Epithelial cell of esophagus (primary cell): ENCODE results near the gene BBC3.
A peak's percentile ranks its signal among the peaks of the same experiment; 100 is the strongest.
"Not testable (repeated sequence)": the region's sequence is repeated elsewhere in the genome, so short reads cannot be mapped to it uniquely, and the experiment has no call there.

ENCODE experiments used
- DNase-seq: peaks from one replicate; pipeline ENCODE4 v3.0.0; 2010; ENCODE audit warnings: low read depth
- H3K4me3 ChIP-seq: 2 replicates; pipeline ENCODE4 v1.5.1; 2011; ENCODE audit warnings: mild to moderate bottlenecking, low read length, control low read depth
- CTCF ChIP-seq: IDR thresholded peaks from 2 replicates; pipeline ENCODE4 v1.5.1; 2011; ENCODE audit warnings: low read depth, mild to moderate bottlenecking, low read length, control low read depth, inconsistent platforms; ENCODE audit not compliant: insufficient read depth; ENCODE audit errors: missing control alignments

BBC3 gene

DNA sequence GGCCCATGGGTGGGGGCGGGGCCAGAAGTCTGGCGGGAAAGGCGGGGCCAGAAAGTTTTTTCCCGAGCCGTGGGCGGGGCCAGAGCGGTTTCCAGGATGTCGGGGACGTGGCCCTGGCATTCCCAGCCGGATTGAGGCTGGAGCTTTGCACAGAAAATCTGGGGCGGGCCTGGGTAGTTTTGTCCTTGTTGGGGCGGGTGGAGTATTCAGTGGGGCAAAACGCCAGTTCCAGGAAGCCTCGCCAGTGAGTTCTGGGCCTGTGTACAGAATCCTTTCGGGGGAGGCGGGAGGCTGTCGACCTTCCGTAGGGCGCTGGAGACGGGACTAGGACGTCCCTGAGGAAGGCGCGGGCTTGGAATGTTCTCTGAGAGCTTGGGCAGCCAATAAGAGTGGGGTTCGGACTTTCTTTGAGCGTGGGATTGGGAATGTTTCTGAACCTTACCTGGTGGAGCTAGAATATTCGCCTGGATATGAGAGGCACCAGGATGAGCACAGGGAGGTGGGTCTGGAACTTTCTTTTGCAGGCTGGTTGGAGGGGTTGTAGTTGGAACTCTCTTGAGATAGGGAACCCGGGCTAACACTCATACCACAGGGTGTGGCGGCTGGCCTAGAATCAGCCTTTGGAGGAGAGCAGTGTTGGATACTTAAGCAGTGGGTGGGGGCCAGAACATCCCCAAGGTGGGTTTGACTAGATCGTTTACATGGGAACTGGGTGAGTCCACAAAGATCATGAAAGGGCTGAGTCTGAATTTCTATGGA, 26.6 kb upstream of the BBC3 start:
- H3K4me3 ChIP-seq: peak overlapping the region; percentile 63
- no peak for DNase-seq
- TF ChIP-seq CTCF: no peak

DNA sequence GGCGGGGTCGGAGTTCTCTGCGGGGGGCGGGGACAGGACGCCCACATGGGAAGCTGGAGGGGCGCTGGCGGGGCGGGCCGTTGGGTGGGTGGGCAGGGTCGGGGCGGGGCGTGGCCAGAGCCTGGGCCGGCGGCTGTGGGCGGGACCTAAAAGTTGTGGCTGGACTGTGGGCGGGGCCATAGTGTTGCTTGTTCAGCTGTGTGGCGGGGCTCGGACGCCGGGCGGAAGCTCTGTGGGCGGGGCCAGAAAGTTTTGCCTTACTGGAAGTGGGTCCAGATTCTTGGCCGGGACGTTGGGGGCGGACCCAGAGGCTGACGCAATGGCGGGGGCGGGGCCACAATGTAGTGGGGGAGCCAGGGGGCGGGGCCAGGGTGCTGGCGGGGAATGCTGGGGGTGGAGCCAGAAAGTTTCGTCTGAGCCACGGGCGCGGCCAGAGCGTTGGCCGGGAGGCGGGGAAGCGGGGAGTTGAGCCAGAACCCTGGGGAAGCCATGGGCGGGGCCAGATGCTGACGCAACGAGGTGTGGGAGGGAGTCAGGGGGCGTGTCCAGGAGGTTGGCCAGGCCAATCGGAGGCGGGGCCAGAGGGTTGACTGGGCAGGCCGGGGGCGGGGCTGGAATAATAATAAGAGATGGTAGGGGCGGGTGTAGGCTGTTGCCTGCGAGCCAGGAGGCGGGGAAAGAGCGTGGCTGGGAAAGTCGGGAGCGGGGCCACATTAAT, 25.9 kb upstream of the BBC3 start:
- DNase-seq: peak; percentile 99
- H3K4me3 ChIP-seq: peak overlapping the region; percentile 73
- TF ChIP-seq CTCF: no peak

DNA sequence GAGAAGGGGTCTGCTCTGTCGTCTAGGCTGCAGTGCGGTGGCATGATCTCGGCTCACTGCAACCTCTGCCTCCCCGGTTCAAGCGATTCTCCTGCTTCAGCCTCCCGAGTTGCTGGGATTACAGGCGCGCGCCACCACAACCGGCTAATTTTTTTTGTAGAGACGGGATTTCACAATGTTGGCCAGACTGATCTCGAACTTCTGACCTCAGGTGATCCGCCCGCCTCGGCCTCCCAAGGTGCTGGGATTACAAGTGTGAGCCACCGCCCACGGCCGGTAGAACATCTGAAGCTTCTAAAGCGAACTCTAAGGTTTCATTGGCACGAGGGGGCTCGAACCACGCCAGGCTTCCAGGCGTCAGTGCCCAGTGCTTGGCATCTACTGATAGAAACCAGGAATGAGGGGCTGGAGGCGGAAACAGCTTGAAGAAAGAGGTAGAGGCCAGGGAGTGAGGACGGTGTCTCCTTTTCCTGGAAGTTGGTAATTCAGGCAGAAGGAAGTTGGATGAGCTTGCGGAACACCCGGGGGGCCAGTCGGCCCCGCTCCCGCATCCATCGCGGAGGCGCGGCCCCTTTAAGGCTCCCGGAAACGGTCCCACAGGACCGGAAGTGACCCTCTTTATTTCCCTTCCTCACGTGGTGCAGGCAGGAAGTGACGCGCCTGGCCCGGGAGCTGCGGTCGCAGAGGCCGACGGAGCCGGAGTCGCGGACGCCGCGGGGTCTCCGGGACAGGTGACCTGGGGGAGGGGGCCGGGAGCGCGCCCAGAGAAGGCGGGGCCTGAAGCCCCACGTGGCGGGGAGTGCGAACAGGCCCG, 25.1 kb upstream of the BBC3 start, which contains the start of gene CCDC9:
Gene CCDC9 (plus strand): TSS at position 647 of the 814 bp plus-strand sequence. CDS start 1,876 bp downstream, outside the sequence.
- no peak for TF ChIP-seq CTCF
- DNase-seq: peak; percentile 95
- peak within 1 kb of the TSS; percentile 73 for H3K4me3 ChIP-seq

- TF ChIP-seq CTCF: no peak
- H3K4me3 ChIP-seq: no peak overlapping the region
- DNase-seq: no peak
These were observed 23.0 kb upstream of the BBC3 start for GRCh38 chr19:47253970-47254369.

DNA sequence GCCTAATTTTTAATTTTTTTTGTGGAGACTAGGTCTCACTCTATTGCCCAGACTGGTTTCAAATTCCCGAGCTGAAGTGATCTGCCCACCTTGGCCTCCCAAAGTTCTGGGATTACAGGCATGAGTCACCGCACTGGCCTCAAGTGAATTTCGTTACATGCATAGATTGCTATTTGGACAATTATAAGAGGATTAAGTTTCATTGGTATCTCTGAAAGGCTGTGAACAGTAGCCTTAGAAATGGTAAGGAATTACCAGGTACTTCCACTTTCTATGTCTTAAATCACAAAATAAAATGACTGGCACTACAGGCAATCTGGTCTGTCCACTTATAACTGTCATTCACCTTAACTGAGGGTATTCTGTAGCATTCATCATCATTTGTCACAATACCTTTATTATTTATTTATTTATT, 22.5 kb upstream of the BBC3 start:
- DNase-seq: peak; percentile 89
- no peak for TF ChIP-seq CTCF
- H3K4me3 ChIP-seq: no peak overlapping the region

DNA sequence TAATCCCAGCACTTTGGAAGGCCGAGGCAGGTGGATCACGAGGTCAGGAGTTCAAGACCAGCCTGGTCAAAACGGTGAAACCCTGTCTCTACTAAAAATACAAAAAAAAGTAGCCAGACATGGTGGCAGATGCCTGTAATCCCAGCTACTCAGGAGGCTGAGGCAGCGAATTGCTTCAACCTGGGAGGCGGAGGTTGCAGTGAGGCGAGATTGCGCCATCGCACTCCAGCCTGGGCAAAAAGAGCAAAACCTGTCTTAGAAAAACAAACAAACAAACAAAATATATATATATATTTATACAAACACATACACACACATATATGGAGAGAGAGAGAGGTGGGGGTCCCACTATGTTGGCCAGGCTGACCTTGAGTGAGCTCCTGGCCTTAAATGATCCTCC, 22.0 kb upstream of the BBC3 start:
- peak; percentile 16 for DNase-seq
- H3K4me3 ChIP-seq: not testable (repeated sequence)
